ENCODE results near the gene PTPRO. TPM values are rescaled to one million over a fixed set of nuclear protein-coding genes. Genes with fewer than 3 reads are reported as not detected.

PTPRO gene
- total RNA-seq, 4 donors from 2014 or later, result 0.10 to 1.1 (median 0.32) TPM

- Histone ChIP-seq H3K36me3 (no peaks in the 10 kb centered on the region), H3K4me3 (replicated peaks in 1 of 3) (no peak overlapping the region), H3K27me3 (no peaks in the 10 kb centered on the region), H3K4me1 (no peaks in the 10 kb centered on the region), H3K9me3 (no peaks in the 10 kb centered on the region), H3K27ac (no peak overlapping the region)
- TF ChIP-seq CTCF (IDR thresholded peaks at IDR 0.05) (no peak), POLR2A (IDR thresholded peaks at IDR 0.05) (no peak)
- intact Hi-C loops (cut with DNase I), result no loop called here
- DNase-seq, result no peak
Observed at GRCh38 chr12:15341371-15341770, 19.1 kb downstream of the PTPRO start.

GRCh38 chr12:15344561-15344960, 22.3 kb downstream of the PTPRO start:
- no peak overlapping the region for H3K4me3 ChIP-seq (replicated peaks in 1 of 3)
- WGBS, 2 donors, result 88 to 94% methylated on average over 4 of the region's 4 CpGs
- H3K4me1 ChIP-seq, result no peaks in the 10 kb centered on the region
- no peak for TF ChIP-seq POLR2A (IDR thresholded peaks at IDR 0.05)
- no peaks in the 10 kb centered on the region for H3K36me3 ChIP-seq
- intact Hi-C loops (cut with DNase I), result no loop called here
- no peak overlapping the region for H3K27ac ChIP-seq
- DNase-seq, result no peak
- H3K27me3 ChIP-seq, result no peaks in the 10 kb centered on the region
- no peaks in the 10 kb centered on the region for H3K9me3 ChIP-seq

GRCh38 chr12:15346488-15346887, 24.2 kb downstream of the PTPRO start:
- WGBS, 2 donors, result 86% methylated on average over 3 of the region's 3 CpGs
- TF ChIP-seq CTCF (IDR thresholded peaks at IDR 0.05) (no peak), POLR2A (IDR thresholded peaks at IDR 0.05) (no peak)
- Histone ChIP-seq H3K27ac (no peak overlapping the region), H3K4me1 (no peaks in the 10 kb centered on the region), H3K4me3 (replicated peaks in 1 of 3) (no peak overlapping the region), H3K27me3 (no peaks in the 10 kb centered on the region), H3K9me3 (no peaks in the 10 kb centered on the region), H3K36me3 (no peaks in the 10 kb centered on the region)
- intact Hi-C loops (cut with DNase I), result no loop called here
- no peak for DNase-seq

GRCh38 chr12:15350643-15351042, 28.3 kb downstream of the PTPRO start:
- no peak overlapping the region for H3K27ac ChIP-seq
- TF ChIP-seq POLR2A (IDR thresholded peaks at IDR 0.05), result no peak
- TF ChIP-seq CTCF (IDR thresholded peaks at IDR 0.05), result no peak
- H3K27me3 ChIP-seq, result no peaks in the 10 kb centered on the region
- H3K4me3 ChIP-seq (replicated peaks in 1 of 3), result no peak overlapping the region
- intact Hi-C loops (cut with DNase I), result no loop called here
- H3K4me1 ChIP-seq, result no peaks in the 10 kb centered on the region
- H3K36me3 ChIP-seq, result no peaks in the 10 kb centered on the region
- no peaks in the 10 kb centered on the region for H3K9me3 ChIP-seq
- 59 to 65% methylated on average over 1 of the region's 1 CpG for WGBS, 2 donors
- DNase-seq, result no peak

- Histone ChIP-seq H3K9me3 (no peaks in the 10 kb centered on the region), H3K36me3 (no peaks in the 10 kb centered on the region), H3K4me1 (no peaks in the 10 kb centered on the region), H3K27ac (no peak overlapping the region), H3K27me3 (no peaks in the 10 kb centered on the region), H3K4me3 (replicated peaks in 1 of 3) (no peak overlapping the region)
- intact Hi-C loops (cut with DNase I), result no loop called here
- WGBS, 2 donors, result 79 to 80% methylated on average over 2 of the region's 2 CpGs
- TF ChIP-seq CTCF (IDR thresholded peaks at IDR 0.05) (no peak), POLR2A (IDR thresholded peaks at IDR 0.05) (no peak)
- no peak for DNase-seq
Observed at GRCh38 chr12:15355766-15356165, 33.5 kb downstream of the PTPRO start.

- no peaks in the 10 kb centered on the region for H3K9me3 ChIP-seq
- H3K4me3 ChIP-seq (replicated peaks in 1 of 3), result no peak overlapping the region
- WGBS, 2 donors, result 63 to 69% methylated on average over 3 of the region's 3 CpGs
- no peaks in the 10 kb centered on the region for H3K36me3 ChIP-seq
- intact Hi-C loops (cut with DNase I), result no loop called here
- no peaks in the 10 kb centered on the region for H3K4me1 ChIP-seq
- H3K27ac ChIP-seq, result no peak overlapping the region
- TF ChIP-seq POLR2A (IDR thresholded peaks at IDR 0.05), result no peak
- no peak for TF ChIP-seq CTCF (IDR thresholded peaks at IDR 0.05)
- H3K27me3 ChIP-seq, result no peaks in the 10 kb centered on the region
- no peak for DNase-seq
Observed at GRCh38 chr12:15356951-15357364, 34.6 kb downstream of the PTPRO start.
